HG02943 (cell line): ENCODE measurements around the gene INPP4B.

Source experiments
- ATAC-seq: cut with Tn5 transposase; IDR thresholded peaks from one replicate; pipeline ENCODE4 v1.9.1; 2021; ENCODE audit warnings: mild to moderate bottlenecking, low read depth, moderate library complexity; ENCODE audit not compliant: unreplicated experiment

INPP4B gene

DNA sequence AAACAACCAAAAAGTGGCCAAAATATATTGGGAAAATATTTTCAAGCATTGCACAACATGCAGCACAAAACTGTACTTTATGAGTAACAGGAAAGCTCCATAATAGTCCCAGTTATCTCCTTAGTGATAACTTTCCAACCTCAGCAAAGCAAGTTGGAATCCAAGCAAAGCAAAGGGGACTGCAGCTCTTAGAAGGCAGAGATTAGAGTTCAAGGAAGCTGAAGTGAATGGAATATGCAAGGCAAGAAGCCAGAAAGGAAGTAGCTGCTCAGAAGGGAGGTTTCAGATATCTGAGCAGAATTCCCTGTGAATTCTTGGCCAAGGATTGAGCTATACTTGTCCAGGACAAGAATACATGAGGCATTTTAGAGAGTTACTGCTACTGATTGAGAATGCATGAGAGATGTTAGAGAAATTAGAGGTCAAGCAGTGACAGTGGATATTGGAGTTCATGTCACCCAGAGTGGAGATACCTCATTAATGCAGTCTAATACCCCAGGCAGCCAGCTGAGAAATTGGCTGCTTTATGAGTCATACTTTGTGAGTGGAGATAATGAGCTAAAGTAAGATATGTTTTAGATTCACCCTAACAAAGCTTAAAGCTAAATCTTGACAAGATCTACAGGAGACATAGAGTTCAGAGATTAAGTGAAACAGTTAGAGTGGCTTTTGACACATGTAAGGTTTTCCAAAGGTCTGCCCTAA, 102.8 kb downstream of the INPP4B start:
- no peak for ATAC-seq

DNA sequence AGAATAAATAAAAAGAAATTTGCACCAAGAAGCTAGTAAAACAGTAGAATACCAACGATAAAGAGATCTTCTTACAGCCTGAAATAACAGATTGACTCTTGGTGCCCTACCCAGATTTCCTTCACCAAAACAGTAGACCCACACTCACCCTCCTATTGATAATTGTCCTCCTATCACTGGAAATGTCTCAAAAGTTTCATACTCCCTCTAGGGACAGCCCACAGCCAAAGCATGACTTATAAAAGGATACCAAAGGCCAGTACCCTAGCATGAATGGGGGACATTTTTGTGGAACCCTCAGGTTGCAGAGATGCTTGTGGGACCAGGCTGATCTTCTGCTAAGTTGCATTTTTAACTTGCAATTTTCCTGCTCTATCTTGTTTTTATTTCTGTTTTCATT, 104.1 kb downstream of the INPP4B start:
- no peak for ATAC-seq

DNA sequence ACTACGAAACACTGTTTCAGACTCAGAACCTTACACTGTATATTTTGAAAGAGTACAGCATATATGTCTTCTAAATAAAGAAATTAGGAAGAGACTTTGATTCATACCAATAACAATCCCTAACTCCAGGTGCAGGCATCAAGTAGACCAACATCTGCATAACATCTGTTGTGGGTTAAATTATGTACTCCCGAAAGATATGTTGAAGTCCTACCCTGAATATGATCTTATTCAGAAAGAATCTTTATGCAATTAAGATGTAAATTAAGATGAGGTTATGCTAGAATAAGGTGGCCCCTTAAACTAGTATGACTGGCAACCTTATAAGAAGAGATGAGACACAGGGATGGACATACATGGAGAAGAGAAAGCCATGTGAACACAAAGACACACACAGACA, 117.9 kb downstream of the INPP4B start:
- no peak for ATAC-seq

DNA sequence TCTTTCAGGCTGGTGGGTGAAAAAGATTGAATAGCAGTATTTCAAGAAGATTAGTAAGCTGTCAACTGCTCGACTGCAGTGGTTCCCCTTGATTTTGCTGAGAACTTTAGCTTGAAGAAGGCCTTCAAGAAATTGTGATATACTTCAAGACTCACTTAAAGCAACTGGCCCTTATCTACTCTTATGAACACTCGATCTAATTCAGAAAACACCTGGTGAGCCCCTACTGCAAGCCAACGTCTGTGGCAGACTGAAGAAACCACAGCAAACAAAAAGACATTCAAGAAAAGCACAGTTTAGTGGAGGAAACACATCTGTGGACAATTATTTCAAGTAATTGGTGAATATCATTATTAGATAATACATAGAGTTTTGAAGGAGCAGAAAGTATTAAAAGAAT, 119.0 kb downstream of the INPP4B start:
- no peak for ATAC-seq

- ATAC-seq: no peak
Measured at GRCh38 chr4:142725886-142726285, 120.2 kb downstream of the INPP4B start.

- ATAC-seq: no peak
Measured at GRCh38 chr4:142721187-142721586, 124.9 kb downstream of the INPP4B start.

DNA sequence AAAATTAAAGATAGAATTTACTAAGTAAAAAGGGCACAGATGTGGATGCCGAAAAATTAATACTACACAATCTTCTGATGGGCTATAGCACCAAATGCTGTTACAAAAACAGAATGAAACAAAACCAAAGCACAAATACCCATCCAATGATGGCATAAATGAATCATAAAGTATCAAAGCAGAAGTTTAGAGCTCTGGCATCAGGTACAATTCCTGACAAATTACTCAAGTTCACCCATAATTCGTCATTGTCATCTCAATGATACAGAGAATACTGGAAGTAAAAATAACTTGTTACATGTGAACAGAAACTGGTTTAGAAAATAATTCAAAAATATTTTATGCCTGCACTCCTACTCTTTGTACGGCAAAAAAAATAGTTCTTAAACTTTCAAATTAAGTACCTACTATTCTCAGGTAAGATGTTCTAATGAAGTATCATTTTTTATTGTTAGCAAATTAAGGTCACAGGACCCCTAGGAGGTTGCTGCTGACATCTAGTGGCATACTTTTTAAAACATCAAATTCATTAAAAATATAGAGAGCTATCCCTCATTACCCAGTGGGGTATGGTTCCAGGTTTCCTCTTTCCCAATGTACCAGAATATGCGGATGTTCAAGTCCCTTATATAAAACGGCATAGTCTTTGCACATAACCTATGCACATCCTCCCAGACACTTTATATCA, 126.1 kb downstream of the INPP4B start:
- no peak for ATAC-seq

- no peak for ATAC-seq
Measured at GRCh38 chr4:142718981-142719380, 127.1 kb downstream of the INPP4B start.

- no peak for ATAC-seq
Measured at GRCh38 chr4:142715727-142716126, 130.4 kb downstream of the INPP4B start.

DNA sequence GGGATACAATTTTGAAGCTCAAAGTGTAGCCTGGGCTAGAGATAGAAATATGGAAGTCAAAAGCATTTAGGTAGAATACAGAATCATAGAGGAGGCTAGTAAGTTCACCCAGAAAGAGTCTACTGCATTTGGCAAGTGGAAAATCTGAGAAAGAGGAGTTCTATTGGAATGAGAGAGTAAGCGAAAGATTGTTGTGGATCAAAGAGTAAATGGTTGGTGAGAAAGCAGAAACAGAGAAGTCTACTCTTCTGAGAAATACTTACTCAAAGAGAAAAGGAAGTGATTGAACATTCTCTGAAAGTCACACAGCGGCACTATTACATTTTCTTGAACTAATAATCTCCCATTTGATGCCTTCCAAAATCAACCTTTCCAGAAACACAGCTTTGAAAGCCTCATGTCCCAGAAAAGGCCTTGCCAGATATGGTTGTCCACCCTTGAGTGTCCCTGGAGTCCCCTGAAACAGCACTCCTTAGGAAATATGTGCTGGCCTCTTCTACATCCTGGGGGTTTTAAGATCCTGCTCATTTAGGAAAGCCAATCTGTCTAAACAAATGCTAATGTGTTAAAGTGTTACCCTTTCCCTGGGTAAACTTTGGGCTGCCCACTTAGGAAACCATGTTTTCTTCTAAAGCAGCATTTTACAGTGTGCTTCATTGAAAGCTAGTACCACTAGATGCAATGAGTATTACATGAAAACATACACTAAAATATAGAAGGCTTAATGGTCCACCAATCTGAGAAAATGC, 132.6 kb downstream of the INPP4B start:
- no peak for ATAC-seq

- no peak for ATAC-seq
Measured at GRCh38 chr4:142708231-142708630, 137.9 kb downstream of the INPP4B start.

DNA sequence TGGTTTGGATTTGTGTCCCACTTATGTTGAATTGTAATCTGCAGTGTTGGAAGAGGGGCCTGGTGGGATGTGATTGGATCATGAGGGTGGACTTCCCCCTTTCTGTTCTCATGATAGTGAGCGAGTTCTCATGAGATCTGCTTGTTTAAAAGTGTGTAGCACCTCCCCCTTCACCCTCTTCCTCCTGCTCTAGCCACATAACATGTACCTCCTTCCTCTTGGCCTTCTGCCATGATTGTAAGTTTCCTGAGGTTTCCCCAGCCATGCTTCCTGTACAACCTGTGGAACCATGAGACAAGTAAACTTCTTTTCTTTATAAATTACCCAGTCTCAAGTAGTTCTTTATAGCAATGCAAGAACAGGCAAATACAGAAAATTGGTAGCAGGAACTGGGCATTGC, 138.7 kb downstream of the INPP4B start:
- no peak for ATAC-seq

- no peak for ATAC-seq
Measured at GRCh38 chr4:142706381-142706780, 139.7 kb downstream of the INPP4B start.

DNA sequence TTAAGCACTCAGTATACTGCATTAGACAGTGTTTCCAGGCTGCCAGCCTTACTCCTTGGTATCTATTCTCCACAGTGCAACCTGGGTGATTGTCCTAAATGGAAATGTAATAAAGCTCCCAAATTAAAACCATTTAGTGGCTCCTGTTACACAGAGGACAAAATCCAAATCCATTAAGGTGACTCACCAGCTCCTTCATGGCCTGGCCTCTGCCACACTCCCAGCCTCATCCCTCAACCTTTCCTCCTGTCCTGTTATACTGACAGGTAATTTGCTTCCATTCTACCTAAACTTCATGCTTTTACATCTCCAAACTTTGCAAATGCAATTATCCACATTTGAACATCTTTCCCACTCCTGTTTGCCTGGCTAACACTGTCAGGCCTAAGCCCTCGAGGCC, 140.3 kb downstream of the INPP4B start:
- no peak for ATAC-seq

GRCh38 chr4:142703694-142704309, 142.3 kb downstream of the INPP4B start:
- ATAC-seq: no peak

DNA sequence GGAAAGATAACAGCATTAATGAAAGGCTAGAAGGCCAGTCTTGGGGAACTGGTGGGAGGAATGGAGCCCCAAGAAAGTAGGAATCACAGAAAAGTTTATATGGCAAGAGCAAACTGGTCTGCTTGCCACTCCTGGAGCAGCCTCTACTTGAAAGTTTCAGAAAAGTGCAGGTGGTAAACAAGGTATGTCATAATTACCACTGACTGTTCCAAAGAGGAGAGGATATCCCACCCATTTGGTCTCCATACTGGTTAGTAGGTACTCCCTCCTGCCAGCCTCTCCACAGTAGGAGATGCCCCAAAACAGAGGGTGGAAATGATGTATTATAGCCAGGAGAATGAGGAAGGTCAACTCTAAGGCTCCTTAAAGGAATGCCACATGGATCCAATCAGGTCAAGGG, 145.1 kb downstream of the INPP4B start:
- ATAC-seq: no peak

- no peak for ATAC-seq
Measured at GRCh38 chr4:142700531-142700930, 145.6 kb downstream of the INPP4B start.

GRCh38 chr4:142698552-142698951, 147.5 kb downstream of the INPP4B start:
- ATAC-seq: no peak

GRCh38 chr4:142697928-142698327, 148.2 kb downstream of the INPP4B start:
- ATAC-seq: no peak

DNA sequence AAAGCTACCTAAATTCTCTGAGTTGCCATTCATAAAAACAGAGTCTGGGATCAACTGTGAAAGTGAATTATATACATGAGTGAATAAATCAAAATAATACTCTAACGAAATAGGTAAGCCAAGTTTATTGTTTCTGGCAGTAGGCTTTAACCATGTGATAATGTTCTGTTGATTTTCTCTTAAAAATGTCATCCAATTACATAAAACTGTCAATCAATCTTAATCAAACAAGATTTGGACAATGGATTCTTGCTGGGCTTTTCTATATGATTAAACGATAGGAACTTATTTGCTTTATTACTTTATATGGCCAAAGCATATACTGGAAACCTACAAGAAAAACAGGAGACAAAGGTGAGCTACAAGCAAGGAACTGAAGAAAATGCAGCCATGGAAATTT, 148.8 kb downstream of the INPP4B start:
- ATAC-seq: no peak
